Vagina (tissue), 2 donors: ENCODE results near the gene HCFC1R1. TPM values are rescaled to one million over a fixed set of nuclear protein-coding genes. Genes with fewer than 3 reads are reported as not detected.
"Not testable (repeated sequence)": the region's sequence is repeated elsewhere in the genome, so short reads cannot be mapped to it uniquely, and the experiment has no call there.

Experiments
- DNase-seq, 2 donors: peaks; one replicate each; pipeline ENCODE4 v3.0.0-alpha.2; 2017; ENCODE audit errors: extremely low spot score in 2 of 2
- H3K27ac ChIP-seq: fragments of 200-600 bp; sonication (generic); one replicate; pipeline ENCODE4 v1.5.1; 2019
- H3K27me3 ChIP-seq: fragments of 200-600 bp; sonication (generic); one replicate; pipeline ENCODE4 v1.5.1; 2019
- H3K36me3 ChIP-seq, 2 donors: fragments of 200-600 bp; sonication (generic); one replicate each; pipeline ENCODE4 v1.5.1; 2017 to 2019
- H3K4me1 ChIP-seq: fragments of 200-600 bp; sonication (generic); one replicate; pipeline ENCODE4 v1.5.1; 2019
- H3K4me3 ChIP-seq, 2 donors: fragments of 200-600 bp; sonication (generic); 1 replicate in 1 of 2; 2 replicates in 1 of 2; pipeline ENCODE4 v1.5.1; 2016 to 2019
- H3K9me3 ChIP-seq: fragments of 200-600 bp; sonication (generic); one replicate; pipeline ENCODE4 v1.5.1; 2019
- CTCF ChIP-seq, 3 experiments: fragments of 450-650 bp in 2 of 3; fragments of 200-600 bp in 1 of 3; sonication (generic) in 1 of 3; IDR thresholded peaks; one replicate each; pipeline ENCODE4 v1.5.1; 2017 to 2019; ENCODE audit warnings: antibody characterized with exemption in 3 of 3, mild to moderate bottlenecking in 2 of 3, moderate library complexity in 2 of 3
- POLR2A ChIP-seq, 2 donors: fragments of 450-650 bp; IDR thresholded peaks; one replicate each; pipeline ENCODE4 v1.6.1; 2017; ENCODE audit warnings: antibody characterized with exemption in 2 of 2, mild to moderate bottlenecking in 2 of 2, moderate library complexity in 2 of 2
- POLR2AphosphoS5 ChIP-seq, 2 donors: sonication (generic); formaldehyde crosslinking; IDR thresholded peaks; one replicate each; pipeline ENCODE4 v1.9.0; 2017; ENCODE audit warnings: antibody characterized with exemption in 2 of 2, mild to moderate bottlenecking in 2 of 2, low read depth in 1 of 2; ENCODE audit not compliant: insufficient read depth in 1 of 2
- intact Hi-C: fragments of 100-400 bp; cut with DNase I; formaldehyde crosslinking; loops from one replicate; pipeline ENCODE4 v1.15.1; 2023
- total RNA-seq: library from RNA; depleted of rRNA; stranded (reverse); fragments of >200 nt; gene quantifications from one replicate; pipeline ENCODE4 v1.2.3, GENCODE V29; 2016

The HCFC1R1 gene
- total RNA-seq, 1 donor from 2014 or later, result 39.0 TPM

- no peaks in the 10 kb centered on the region for H3K36me3 ChIP-seq
- no peak overlapping the region for H3K4me3 ChIP-seq
- H3K9me3 ChIP-seq, result no peaks in the 10 kb centered on the region
- intact Hi-C loops, result loop anchor here (5.0 kb wide), 2 partner anchors 57 to 107 kb away; partner anchors contain the start of gene ZNF205
- TF ChIP-seq CTCF (IDR thresholded peaks at IDR 0.05) (no peak), POLR2AphosphoS5 (IDR thresholded peaks at IDR 0.05; ENCODE audit: insufficient read depth in 1 of 2, low read depth in 1 of 2) (no peak), POLR2A (IDR thresholded peaks at IDR 0.05) (no peak)
- no peak overlapping the region for H3K27ac ChIP-seq
- DNase-seq, result no peak
- H3K27me3 ChIP-seq, result no peaks in the 10 kb centered on the region
- H3K4me1 ChIP-seq, result peaks cover 19% of the 10 kb centered on the region
These were observed 31.4 kb upstream of the HCFC1R1 start for GRCh38 chr16:3054965-3055733.

- H3K27ac ChIP-seq, DNase-seq, H3K4me1 ChIP-seq, H3K27me3 ChIP-seq, H3K9me3 ChIP-seq, intact Hi-C loops, H3K36me3 ChIP-seq, H3K4me3 ChIP-seq: not testable (repeated sequence)
These were observed 29.6 kb upstream of the HCFC1R1 start for GRCh38 chr16:3053330-3053710.

DNA sequence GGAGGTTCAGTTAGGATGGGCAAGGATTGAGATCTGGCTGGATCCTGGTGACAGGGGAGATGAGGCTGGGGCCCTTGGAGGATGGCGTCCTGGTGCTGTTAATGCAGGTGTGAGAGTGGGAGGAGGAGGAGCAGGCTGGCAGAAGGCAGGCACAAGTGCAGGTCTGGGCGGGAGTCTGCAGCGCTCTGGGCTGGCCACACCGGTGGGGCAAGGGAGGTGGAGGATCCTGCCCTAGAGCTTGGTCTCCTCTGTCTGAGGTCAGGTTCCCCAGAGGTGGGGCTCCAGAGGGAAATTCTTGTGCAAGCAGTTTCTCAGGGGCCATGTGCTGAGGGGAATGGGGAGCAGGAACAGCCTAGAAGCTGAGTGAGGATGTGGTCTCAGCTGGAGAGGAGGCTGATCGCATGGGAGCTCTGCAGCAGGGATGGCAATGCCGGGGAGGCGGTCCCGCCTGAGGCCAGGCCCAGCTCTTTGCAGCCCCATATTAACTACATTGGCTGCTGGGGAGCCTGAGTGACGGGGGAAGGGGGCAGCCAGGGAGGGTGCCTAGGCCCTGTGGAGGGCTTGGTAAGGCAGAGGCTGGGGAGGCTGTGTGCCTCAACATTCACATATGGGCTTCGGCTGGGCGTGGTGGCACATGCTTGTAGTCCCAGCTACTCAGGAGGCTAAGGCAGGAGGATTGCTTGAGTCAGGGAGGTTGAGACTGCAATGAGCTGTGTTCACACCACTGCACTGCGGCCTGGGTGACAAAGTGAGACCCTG is 29.0 kb upstream of the HCFC1R1 start:
- H3K4me1 ChIP-seq, intact Hi-C loops, H3K27ac ChIP-seq, H3K4me3 ChIP-seq, H3K9me3 ChIP-seq, DNase-seq, H3K27me3 ChIP-seq, H3K36me3 ChIP-seq: not testable (repeated sequence)

DNA sequence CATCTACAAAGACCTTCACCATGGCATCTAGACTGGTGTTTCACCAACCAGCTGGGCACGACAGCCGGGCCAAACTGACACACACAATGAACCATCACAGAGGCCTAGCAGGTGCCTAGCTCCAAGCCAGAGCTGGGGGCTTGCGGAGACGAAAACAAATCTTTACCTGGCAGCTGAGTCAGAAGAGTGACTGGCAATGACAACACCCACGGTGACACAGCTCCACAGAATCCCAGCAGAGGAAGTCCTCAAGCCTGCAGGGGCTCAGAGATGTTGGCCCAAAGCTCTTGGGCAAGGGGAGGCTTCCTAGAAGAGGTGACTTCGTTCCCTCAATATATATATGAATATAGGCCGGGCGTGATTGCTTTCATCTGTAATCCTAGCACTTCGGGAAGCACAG is 27.8 kb upstream of the HCFC1R1 start:
- Histone ChIP-seq H3K4me1 (peaks cover 9% of the 10 kb centered on the region), H3K36me3 (no peaks in the 10 kb centered on the region), H3K4me3 (no peak overlapping the region), H3K9me3 (no peaks in the 10 kb centered on the region), H3K27ac (no peak overlapping the region), H3K27me3 (peaks cover 14% of the 10 kb centered on the region)
- DNase-seq, result no peak
- intact Hi-C loops, result no loop called here
- no peak for TF ChIP-seq CTCF (IDR thresholded peaks at IDR 0.05)
- no peak for TF ChIP-seq POLR2A (IDR thresholded peaks at IDR 0.05)
- TF ChIP-seq POLR2AphosphoS5 (IDR thresholded peaks at IDR 0.05; ENCODE audit: insufficient read depth in 1 of 2, low read depth in 1 of 2), result no peak

GRCh38 chr16:3051009-3051408 is 27.3 kb upstream of the HCFC1R1 start:
- Histone ChIP-seq H3K36me3 (no peaks in the 10 kb centered on the region), H3K27me3 (peaks cover 18% of the 10 kb centered on the region), H3K4me1 (peaks cover 14% of the 10 kb centered on the region), H3K27ac (no peak overlapping the region), H3K9me3 (no peaks in the 10 kb centered on the region), H3K4me3 (no peak overlapping the region)
- intact Hi-C loops, result no loop called here
- no peak for DNase-seq
- TF ChIP-seq POLR2A (IDR thresholded peaks at IDR 0.05), result no peak
- TF ChIP-seq CTCF (IDR thresholded peaks at IDR 0.05), result no peak
- TF ChIP-seq POLR2AphosphoS5 (IDR thresholded peaks at IDR 0.05; ENCODE audit: insufficient read depth in 1 of 2, low read depth in 1 of 2), result no peak

- Histone ChIP-seq H3K4me3 (no peak overlapping the region), H3K27ac (no peak overlapping the region), H3K9me3 (no peaks in the 10 kb centered on the region), H3K4me1 (peaks cover 19% of the 10 kb centered on the region), H3K27me3 (peaks cover 23% of the 10 kb centered on the region), H3K36me3 (no peaks in the 10 kb centered on the region)
- no peak for DNase-seq
- TF ChIP-seq CTCF (IDR thresholded peaks at IDR 0.05) (no peak), POLR2AphosphoS5 (IDR thresholded peaks at IDR 0.05; ENCODE audit: insufficient read depth in 1 of 2, low read depth in 1 of 2) (no peak), POLR2A (IDR thresholded peaks at IDR 0.05) (no peak)
- intact Hi-C loops, result no loop called here
These were observed 26.7 kb upstream of the HCFC1R1 start for GRCh38 chr16:3050487-3050886.
